ENCODE measurements around the gene AGBL4.
"Not testable (repeated sequence)": the region's sequence is repeated elsewhere in the genome, so short reads cannot be mapped to it uniquely, and the experiment has no call there.

The AGBL4 gene

DNA sequence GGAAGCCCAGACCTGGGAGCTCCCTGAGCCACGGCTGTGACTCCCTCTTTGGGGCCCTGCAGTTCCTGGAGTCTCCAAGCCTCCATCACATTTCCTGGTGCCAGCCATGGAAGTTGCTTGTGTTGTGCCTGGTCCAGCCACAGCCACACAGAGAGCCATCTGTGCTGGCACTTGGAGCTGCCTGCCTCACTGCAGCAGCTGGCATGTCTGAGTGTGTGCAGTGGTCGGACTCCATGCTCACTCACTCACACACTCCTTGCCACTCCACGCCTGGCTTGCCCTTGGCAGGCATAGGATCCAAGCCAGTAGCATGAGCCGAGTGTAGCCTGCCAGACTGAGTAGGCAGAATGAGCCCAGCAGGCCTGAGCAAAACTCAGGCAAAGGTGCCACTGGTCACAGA, 730.7 kb downstream of the AGBL4 start (continued):
- TF ChIP-seq, protein P1, sequence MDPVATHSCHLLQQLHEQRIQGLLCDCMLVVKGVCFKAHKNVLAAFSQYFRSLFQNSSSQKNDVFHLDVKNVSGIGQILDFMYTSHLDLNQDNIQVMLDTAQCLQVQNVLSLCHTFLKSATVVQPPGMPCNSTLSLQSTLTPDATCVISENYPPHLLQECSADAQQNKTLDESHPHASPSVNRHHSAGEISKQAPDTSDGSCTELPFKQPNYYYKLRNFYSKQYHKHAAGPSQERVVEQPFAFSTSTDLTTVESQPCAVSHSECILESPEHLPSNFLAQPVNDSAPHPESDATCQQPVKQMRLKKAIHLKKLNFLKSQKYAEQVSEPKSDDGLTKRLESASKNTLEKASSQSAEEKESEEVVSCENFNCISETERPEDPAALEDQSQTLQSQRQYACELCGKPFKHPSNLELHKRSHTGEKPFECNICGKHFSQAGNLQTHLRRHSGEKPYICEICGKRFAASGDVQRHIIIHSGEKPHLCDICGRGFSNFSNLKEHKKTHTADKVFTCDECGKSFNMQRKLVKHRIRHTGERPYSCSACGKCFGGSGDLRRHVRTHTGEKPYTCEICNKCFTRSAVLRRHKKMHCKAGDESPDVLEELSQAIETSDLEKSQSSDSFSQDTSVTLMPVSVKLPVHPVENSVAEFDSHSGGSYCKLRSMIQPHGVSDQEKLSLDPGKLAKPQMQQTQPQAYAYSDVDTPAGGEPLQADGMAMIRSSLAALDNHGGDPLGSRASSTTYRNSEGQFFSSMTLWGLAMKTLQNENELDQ (tag by site-specific recombination; IDR thresholded peaks at IDR 0.05; ENCODE audit: low read depth) = no peak
- no peak for TF ChIP-seq EGR2 (tag by site-specific recombination; IDR thresholded peaks at IDR 0.05; ENCODE audit: low read depth)

DNA sequence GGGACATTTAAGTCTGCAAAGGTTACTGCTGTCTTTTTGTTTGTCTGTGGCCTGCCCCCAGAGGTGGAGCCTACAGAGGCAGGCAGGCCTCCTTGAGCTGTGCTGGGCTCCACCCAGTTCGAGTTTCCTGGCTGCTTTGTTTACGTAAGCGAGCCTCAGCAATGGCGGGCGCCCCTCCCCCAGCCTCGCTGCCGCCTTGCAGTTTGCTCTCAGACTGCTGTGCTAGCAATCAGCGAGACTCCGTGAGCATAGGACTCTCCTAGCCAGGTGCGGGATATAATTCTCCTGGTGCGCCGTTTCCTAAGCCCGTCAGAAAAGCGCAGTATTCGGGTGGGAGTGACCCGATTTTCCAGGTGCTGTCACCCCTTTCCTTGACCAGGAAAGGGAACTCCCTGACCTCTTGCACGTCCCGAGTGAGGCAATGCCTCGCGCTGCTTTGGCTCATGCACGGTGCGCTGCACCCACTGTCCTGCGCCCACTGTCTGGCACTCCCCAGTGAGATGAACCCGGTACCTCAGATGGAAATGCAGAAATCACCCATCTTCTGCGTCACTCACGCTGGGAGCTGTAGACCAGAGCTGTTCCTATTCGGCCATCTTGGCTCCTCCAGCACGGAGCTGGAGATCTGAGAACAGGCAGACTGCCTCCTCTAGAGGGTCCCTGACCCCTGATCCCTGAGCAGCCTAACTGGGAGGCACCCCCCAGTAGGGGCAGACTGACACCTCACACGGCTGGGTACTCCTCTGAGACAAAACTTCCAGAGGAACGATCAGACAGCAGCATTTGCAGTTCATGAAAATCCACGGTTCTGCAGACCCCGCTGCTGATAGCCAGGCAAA, 766.3 kb downstream of the AGBL4 start:
- H3K27ac ChIP-seq (ENCODE audit: extremely low read depth, low read depth, low read length); H3K9me3 ChIP-seq (ENCODE audit: control insufficient read depth, insufficient read depth, low read depth, low read length); POLR2A ChIA-PET; H3K4me1 ChIP-seq (ENCODE audit: control insufficient read depth, insufficient read depth, low read length); H3K4me3 ChIP-seq (ENCODE audit: low read depth, low read length); H3K36me3 ChIP-seq (ENCODE audit: control insufficient read depth in 2 of 2, insufficient read depth in 1 of 2, low read length in 2 of 2): not testable (repeated sequence)
- CTCF ChIA-PET = interaction anchor here (0.7 kb wide), 1 partner anchor 352 kb away, joined by 4 read pairs; no protein-coding TSS in a partner anchor

DNA sequence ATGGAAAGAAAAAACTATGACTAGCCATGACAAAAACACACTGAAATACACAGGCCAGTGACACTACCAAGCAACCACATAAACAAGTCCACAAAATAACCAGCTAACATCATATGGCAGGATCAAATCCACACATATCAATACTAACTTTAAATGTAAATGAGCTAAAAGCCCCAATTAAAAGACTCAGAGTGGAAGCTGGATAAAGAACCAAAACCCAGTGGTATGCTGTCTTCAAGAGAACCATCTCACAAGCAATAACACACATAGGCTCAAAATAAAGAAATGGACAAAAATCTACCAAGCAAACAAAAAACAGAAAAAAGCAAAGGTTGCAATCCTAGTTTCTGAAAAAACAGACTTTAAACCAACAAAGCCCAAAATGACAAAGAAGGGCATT, 770.8 kb downstream of the AGBL4 start:
- H3K4me3 ChIP-seq (ENCODE audit: low read depth, low read length) = no peak overlapping the region
- no peaks in the 10 kb centered on the region for H3K36me3 ChIP-seq (ENCODE audit: control insufficient read depth in 2 of 2, insufficient read depth in 1 of 2, low read length in 2 of 2)
- ChIA-PET POLR2A (no interaction called here), CTCF (no interaction called here)
- H3K4me1 ChIP-seq (ENCODE audit: control insufficient read depth, insufficient read depth, low read length) = no peaks in the 10 kb centered on the region
- no peak overlapping the region for H3K27ac ChIP-seq (ENCODE audit: extremely low read depth, low read depth, low read length)
- peak; percentile 70 for TF ChIP-seq ZNF529 (tag by site-specific recombination; IDR thresholded peaks at IDR 0.05; ENCODE audit: insufficient replicate concordance)
- TF ChIP-seq SETDB1 (IDR thresholded peaks at IDR 0.05; ENCODE audit: insufficient read length, low read length) = peak; percentile 84
- no peak for TF ChIP-seq ZNF426 (tag by site-specific recombination; IDR thresholded peaks at IDR 0.05)
- no peaks in the 10 kb centered on the region for H3K9me3 ChIP-seq (ENCODE audit: control insufficient read depth, insufficient read depth, low read depth, low read length)

DNA sequence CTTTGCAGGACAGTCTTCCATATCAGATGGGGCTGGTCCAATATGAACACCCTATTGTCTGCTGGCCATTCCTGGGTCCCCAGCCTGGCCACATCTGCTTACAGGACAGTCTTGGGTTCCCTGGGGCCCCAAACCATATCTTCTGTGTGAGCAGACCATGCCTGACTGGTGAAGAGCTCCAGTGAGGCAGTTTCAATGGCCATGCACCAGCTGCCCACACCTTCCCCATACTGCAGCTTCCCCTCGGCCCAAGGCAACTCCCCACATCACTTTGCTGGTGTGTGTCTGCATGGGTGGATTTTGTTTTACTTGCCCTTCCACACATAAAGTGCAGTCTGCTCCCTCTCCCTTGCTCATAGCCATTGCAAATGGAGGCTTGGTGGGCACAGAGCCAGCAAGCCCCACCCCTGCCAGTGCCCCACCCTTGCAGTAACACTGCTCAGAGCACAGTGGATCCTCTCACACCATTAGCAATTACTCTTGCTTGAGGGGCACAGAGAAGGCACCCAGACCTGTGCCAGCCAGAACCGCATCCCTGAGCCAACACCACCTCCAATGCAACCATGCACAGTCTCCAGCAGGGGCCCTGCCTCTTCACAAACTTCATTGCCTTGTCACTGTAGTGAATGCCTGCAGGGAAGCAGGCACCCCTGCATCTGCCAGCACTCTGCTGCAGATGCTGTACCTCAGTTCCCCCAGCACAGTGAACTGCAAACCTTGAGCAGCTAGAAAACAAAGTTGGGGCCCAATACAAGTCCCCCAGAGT, 772.6 kb downstream of the AGBL4 start:
- TF ChIP-seq, protein P2, sequence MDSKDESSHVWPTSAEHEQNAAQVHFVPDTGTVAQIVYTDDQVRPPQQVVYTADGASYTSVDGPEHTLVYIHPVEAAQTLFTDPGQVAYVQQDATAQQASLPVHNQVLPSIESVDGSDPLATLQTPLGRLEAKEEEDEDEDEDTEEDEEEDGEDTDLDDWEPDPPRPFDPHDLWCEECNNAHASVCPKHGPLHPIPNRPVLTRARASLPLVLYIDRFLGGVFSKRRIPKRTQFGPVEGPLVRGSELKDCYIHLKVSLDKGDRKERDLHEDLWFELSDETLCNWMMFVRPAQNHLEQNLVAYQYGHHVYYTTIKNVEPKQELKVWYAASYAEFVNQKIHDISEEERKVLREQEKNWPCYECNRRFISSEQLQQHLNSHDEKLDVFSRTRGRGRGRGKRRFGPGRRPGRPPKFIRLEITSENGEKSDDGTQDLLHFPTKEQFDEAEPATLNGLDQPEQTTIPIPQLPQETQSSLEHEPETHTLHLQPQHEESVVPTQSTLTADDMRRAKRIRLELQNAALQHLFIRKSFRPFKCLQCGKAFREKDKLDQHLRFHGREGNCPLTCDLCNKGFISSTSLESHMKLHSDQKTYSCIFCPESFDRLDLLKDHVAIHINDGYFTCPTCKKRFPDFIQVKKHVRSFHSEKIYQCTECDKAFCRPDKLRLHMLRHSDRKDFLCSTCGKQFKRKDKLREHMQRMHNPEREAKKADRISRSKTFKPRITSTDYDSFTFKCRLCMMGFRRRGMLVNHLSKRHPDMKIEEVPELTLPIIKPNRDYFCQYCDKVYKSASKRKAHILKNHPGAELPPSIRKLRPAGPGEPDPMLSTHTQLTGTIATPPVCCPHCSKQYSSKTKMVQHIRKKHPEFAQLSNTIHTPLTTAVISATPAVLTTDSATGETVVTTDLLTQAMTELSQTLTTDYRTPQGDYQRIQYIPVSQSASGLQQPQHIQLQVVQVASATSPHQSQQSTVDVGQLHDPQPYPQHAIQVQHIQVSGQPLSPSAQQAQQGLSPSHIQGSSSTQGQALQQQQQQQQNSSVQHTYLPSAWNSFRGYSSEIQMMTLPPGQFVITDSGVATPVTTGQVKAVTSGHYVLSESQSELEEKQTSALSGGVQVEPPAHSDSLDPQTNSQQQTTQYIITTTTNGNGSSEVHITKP (tag by site-specific recombination; IDR thresholded peaks at IDR 0.05) = no peak
- TF ChIP-seq TRIM28 (IDR thresholded peaks at IDR 0.05; ENCODE audit: borderline replicate concordance, low read length) = no peak
- no peak for TF ChIP-seq ZNF239 (tag by site-specific recombination; IDR thresholded peaks at IDR 0.05)
- TF ChIP-seq, protein P3, sequence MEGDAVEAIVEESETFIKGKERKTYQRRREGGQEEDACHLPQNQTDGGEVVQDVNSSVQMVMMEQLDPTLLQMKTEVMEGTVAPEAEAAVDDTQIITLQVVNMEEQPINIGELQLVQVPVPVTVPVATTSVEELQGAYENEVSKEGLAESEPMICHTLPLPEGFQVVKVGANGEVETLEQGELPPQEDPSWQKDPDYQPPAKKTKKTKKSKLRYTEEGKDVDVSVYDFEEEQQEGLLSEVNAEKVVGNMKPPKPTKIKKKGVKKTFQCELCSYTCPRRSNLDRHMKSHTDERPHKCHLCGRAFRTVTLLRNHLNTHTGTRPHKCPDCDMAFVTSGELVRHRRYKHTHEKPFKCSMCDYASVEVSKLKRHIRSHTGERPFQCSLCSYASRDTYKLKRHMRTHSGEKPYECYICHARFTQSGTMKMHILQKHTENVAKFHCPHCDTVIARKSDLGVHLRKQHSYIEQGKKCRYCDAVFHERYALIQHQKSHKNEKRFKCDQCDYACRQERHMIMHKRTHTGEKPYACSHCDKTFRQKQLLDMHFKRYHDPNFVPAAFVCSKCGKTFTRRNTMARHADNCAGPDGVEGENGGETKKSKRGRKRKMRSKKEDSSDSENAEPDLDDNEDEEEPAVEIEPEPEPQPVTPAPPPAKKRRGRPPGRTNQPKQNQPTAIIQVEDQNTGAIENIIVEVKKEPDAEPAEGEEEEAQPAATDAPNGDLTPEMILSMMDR (tag by site-specific recombination; IDR thresholded peaks at IDR 0.05) = no peak
- TF ChIP-seq ZNF175 (tag by site-specific recombination; IDR thresholded peaks at IDR 0.05) = no peak
- TF ChIP-seq ZNF2 (tag by site-specific recombination; IDR thresholded peaks at IDR 0.05) = no peak
- TF ChIP-seq BCL11B (tag by site-specific recombination; IDR thresholded peaks at IDR 0.05; ENCODE audit: low read depth) = no peak
- no peak for TF ChIP-seq GLI2 (tag by site-specific recombination; IDR thresholded peaks at IDR 0.05; ENCODE audit: borderline replicate concordance, low read depth)
- no peak for TF ChIP-seq ZNF146 (tag by site-specific recombination; IDR thresholded peaks at IDR 0.05)
- TF ChIP-seq ZNF707 (tag by site-specific recombination; IDR thresholded peaks at IDR 0.05) = no peak
- Histone ChIP-seq H3K9me3 (ENCODE audit: control insufficient read depth, insufficient read depth, low read depth, low read length) (no peaks in the 10 kb centered on the region), H3K36me3 (ENCODE audit: control insufficient read depth in 2 of 2, insufficient read depth in 1 of 2, low read length in 2 of 2) (no peaks in the 10 kb centered on the region), H3K4me1 (ENCODE audit: control insufficient read depth, insufficient read depth, low read length) (no peaks in the 10 kb centered on the region), H3K4me3 (ENCODE audit: low read depth, low read length) (no peak overlapping the region), H3K27ac (ENCODE audit: extremely low read depth, low read depth, low read length) (no peak overlapping the region)
- POLR2A ChIA-PET = no interaction called here
- CTCF ChIA-PET = no interaction called here

Data from HEK293 (cell line).